Stimulated activated CD8-positive, alpha-beta memory T cell treated with anti-CD3 and anti-CD28 coated beads, Interleukin-7, amount 100 ng/mL, for 1 hour (primary cell): ENCODE measurements around the gene NTM.

ENCODE experiments used
- DNase-seq, 2 donors: peaks; one replicate each; pipeline ENCODE4 v3.0.0-alpha.2; 2020; ENCODE audit warnings: low read depth in 2 of 2

NTM gene

DNA sequence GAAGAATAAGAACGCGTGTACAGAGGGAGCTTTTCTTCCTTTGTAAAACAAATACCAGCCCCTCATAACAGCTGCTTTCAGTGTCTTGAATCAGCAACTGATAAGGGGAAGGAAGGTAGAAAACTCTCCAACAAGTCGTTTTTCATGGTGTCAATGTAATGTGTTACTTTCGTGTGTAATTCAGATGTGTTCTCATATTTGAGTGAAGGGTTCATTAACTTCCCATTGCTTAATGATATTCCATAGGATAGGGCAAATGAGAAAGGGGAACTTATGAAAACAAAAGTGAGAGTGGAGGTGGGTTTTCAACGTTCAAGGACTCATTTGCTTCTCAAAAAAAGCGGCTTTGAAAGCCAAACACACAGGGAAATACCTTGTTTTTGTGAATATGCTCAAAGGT is 452.1 kb downstream of the NTM start:
- no peak for DNase-seq

- DNase-seq = no peak
Observed at GRCh38 chr11:131823772-131824171, 453.4 kb downstream of the NTM start.

DNA sequence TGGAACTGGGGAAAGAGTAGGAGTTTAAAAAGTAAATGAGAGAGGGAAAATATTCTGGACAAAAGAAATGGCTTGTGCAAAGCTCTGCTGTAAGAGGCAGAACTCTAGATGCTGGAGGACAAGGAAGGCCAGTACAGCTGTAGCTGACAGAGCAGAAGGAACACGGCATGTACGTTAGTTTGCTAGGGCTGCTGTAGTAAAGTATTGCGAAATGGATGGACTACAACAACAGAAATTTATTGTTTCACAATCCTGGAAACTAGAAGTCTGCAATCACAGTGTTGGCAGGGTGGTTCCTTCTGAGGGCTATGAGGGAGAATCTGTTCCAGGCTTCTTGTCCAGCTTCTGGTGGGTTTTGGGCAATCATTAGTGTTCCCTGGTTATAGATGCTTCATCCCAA is 454.4 kb downstream of the NTM start:
- DNase-seq = no peak

- DNase-seq = no peak
Observed at GRCh38 chr11:131827430-131827829, 457.0 kb downstream of the NTM start.

DNA sequence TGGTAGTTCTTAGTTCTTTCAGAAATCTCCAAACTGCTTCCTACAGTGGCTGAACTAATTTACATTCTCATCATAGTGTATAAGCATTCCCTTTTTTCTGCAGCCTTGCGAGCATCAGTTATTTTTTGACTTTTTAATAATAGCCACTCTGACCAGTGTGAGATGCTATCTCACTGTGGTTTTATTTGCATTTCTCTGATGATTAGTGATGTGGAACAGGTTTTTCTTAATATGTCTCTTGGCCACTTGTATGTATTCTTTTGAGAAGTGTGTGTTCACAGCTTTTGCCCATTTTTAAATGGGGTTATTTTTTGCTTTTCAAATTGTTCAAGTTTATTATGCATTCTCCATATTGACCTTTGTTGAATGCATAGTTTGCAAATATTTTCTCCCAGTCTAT is 459.3 kb downstream of the NTM start:
- DNase-seq = no peak

DNA sequence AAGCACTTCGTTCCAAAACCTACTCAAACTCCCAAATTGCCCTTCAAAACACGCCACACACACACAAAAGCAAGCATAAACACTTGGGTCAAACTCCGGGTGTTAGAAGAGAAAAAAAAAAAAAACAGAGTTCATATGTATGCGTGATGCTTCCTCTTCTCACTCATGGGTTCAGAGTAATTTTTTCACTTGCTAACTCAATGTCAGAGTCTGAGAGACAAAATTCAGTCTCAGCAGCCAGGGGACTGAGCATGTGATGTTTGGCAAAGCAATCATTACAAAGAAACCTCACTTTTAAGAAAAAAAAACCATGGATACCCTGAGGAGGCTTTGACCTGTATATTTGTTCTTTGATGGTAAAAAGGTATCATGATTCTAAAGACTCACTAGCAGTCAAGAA is 461.7 kb downstream of the NTM start:
- no peak for DNase-seq

DNA sequence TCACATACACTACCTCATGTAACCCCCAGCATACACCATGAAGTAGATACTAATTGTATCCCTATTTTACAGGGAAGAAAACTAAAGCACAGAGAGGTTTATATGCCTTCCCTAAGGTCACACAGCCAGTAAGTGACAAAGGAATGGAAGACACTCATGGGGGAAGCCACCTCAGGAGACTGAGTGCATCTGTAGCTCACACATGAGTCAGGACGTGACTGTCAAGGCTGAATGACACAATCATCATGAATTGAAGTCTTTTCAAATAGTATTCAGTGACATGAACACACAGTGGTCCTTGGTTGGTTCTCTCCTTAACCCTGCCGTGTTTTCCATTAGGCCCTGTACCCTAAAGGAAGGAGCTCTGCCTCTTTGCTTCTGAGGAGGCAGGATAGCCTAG is 463.0 kb downstream of the NTM start:
- no peak for DNase-seq

- DNase-seq = no peak
Observed at GRCh38 chr11:131837562-131837961, 467.1 kb downstream of the NTM start.

GRCh38 chr11:131838016-131838415 is 467.6 kb downstream of the NTM start:
- no peak for DNase-seq

GRCh38 chr11:131839326-131839725 is 468.9 kb downstream of the NTM start:
- no peak for DNase-seq

- no peak for DNase-seq
Observed at GRCh38 chr11:131840545-131840944, 470.1 kb downstream of the NTM start.

DNA sequence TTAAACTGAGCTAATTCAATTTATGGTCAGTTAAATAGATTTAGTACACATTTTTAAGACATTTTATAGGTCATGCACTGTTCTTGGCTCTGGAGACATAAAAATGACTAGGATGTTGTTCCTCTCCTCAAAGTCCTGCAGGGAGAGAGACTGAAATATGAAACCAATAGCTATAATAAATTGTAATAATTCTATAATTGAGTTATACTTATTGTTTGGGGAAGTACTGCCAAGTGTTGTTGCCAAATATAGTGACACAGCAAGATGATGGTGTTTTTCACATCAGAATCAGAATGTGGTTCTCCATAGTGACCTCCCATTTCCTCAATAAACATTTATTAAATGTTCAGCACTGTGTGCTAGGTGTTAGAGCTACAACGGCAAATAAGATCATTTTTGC is 470.6 kb downstream of the NTM start:
- no peak for DNase-seq

- no peak for DNase-seq
Observed at GRCh38 chr11:131841925-131842635, 471.7 kb downstream of the NTM start.

DNA sequence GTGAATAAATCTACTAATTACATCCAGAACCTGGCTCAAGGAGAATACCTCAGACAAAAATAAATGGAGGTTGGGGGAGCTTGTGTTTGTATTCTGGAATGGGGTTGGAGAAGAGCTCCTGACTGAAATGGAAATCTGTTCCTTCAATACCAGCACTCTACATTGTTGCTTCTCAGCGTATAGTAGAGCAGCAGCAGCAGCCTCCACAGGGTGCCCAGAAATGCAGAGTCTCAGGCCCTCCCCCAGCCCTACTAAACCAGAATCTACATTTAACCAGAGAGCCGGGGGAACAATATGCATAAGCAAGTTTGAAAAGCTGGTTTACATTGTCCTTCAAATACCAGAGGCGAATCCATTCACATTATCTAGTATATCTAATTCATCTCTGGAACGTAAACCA is 474.8 kb downstream of the NTM start:
- DNase-seq = no peak

- no peak for DNase-seq
Observed at GRCh38 chr11:131849485-131849884, 479.1 kb downstream of the NTM start.

DNA sequence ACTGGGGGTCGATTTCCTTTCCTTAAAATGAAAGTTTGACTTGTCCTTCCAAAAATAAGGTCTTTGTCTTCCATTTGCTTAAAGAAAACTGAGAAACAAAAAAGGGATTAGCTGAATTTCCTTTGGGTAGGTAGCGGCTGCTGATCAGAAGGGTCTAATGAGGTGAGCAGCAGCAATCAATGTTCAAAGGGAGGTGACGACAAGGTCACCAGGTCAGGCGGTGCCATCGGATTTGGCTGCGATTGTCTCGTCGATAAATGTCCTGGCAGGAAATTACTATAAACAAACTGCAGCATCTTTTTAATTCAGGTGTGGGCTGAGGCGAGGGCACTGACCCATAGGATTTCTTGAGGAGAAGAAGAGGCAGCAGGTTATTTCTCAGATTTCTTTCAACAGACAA is 480.1 kb downstream of the NTM start:
- no peak for DNase-seq

DNA sequence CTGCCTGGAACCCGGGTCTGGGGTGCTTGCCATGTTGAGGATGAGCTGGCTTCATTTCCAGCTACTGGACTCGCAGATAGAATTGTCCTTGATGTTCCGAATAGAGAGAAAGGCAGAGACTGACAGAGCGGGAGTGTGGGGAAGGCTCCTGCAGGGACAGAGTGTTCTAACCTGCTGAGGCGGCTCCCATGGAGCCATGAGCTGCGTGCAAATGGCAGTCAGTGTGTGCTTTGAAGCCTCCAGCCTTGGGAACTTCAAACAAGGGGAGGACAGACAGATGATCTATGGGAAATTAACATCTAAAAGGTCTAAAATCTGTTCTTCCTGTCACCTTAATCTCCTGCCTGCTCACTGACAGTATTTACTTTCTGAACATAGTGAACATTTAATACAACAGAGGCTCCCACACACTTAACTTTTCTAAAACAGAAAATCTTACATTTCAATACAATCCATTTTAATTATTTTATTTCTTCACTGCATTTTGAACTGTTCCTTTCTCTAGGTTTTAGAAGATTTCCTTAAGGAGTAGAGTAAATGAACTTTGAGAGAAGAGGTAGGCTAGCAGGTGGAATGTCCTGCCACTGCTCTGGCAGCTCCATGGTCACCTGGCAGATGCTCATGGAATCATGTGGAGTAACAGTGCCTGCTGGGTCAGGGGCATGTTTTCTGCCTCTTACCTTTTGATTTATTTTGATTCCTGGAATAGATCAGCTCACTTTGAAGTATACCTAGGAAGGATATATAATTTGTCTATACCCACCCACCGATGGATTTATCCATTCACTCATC is 481.7 kb downstream of the NTM start:
- no peak for DNase-seq

- no peak for DNase-seq
Observed at GRCh38 chr11:131852757-131853156, 482.3 kb downstream of the NTM start.

GRCh38 chr11:131854391-131854790 is 484.0 kb downstream of the NTM start:
- no peak for DNase-seq

- no peak for DNase-seq
Observed at GRCh38 chr11:131855320-131855719, 484.9 kb downstream of the NTM start.

DNA sequence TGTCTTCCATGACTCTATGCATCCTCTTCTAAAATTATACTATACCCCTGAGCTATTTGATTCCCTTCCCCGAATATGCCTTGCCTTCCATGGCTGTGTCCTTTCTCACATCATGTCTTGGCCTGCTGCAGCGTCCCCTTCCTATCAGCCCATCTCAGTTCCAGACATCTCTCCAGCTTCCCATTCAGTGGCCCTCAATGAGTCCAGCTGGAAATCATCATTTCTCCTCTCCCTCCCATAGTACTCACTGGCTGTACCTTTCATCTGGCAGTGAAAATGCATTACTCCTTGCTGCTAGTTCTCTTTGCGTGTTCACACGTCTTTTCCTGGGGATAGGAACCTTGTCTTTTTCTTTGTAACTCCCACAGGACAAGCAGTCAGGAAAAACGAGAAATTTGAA is 486.8 kb downstream of the NTM start:
- no peak for DNase-seq

- DNase-seq = no peak
Observed at GRCh38 chr11:131858505-131858904, 488.1 kb downstream of the NTM start.

GRCh38 chr11:131859538-131860210 is 489.3 kb downstream of the NTM start:
- DNase-seq = no peak
